ENCODE measurements around the gene TRIO.

Gene TRIO

GRCh38 chr5:14148890-14149671 is 5.9 kb downstream of the TRIO start:
- DNase-seq = no peak

- no peak for DNase-seq
Measured at GRCh38 chr5:14149672-14150274, 6.6 kb downstream of the TRIO start.

DNA sequence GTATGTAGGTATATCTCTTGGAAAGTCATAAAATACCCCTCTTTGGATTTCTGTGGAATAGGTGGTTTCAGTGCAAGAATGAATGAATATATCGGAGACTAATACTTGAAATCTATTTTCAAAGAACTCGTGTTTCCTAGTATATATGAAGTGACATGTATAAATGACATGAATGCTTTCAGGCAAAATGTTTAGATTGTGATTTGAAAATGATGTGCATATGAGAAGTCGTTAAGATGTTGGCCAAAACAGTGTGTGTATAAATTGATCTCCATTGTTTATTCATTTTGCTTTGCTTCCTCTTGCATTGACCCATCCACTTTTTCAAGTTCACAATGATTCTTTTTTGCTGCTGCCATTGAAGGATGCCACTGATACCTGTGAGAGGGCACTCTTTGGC is 8.3 kb downstream of the TRIO start:
- DNase-seq = no peak

DNA sequence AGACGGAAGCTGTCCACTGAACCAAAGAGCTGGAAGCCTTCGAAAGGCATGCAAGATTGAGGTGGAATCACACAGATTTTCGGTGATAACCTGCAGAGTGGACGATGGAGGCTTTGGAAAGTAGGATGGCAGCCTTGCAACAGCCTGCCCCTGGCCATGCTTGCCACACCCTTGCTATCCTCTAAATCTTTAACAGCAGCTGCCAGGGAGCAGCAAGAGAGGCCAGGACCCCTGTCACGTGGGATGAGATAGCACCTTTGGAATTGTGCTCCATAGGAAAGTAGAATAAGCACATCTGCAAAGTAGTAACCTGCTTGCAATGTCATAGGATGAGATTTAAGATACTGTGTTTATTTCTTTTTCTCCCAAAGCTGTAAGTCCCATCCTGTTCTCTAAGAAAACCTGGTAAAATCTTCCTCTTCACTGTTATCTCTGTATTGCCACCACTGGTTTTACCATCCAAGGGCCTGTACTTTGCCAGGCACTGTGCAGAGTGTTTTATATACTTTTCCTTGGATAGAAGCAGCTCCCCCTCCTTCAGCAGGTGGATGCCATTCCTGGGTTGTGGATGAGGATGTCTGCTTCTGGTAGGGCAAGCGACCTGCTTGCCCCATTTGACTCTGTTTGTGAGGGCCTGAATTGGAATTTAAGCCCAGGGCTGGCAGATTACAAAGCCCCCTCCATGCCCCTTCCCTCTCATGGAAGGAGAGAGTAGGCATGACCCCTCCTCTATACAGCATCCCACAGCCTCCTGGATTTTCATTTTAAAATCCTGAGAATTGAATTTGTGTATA is 10.1 kb downstream of the TRIO start:
- no peak for DNase-seq

GRCh38 chr5:14153932-14154731 is 11.0 kb downstream of the TRIO start:
- DNase-seq = no peak

GRCh38 chr5:14155075-14155474 is 11.9 kb downstream of the TRIO start:
- DNase-seq = no peak

DNA sequence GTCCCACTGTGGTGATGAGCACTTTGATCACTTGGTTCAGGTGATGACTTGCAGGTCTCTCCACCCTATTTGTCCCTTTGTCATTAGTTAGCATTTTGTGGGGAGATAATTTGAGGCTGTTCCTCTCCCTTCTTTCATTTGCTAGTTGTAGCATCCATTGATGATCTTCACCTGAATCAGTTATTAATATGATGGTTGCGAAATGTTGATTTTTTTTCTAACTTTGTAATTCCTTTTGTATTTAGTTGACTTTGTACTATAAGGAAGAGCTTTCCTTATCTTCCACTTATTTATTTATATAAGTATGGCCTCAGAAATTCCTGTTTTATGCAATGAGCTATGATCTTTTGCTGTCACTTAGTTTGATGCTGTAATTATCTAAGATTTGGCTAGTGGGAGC is 12.6 kb downstream of the TRIO start:
- DNase-seq = no peak

- DNase-seq = no peak
Measured at GRCh38 chr5:14156290-14156649, 13.1 kb downstream of the TRIO start.

DNA sequence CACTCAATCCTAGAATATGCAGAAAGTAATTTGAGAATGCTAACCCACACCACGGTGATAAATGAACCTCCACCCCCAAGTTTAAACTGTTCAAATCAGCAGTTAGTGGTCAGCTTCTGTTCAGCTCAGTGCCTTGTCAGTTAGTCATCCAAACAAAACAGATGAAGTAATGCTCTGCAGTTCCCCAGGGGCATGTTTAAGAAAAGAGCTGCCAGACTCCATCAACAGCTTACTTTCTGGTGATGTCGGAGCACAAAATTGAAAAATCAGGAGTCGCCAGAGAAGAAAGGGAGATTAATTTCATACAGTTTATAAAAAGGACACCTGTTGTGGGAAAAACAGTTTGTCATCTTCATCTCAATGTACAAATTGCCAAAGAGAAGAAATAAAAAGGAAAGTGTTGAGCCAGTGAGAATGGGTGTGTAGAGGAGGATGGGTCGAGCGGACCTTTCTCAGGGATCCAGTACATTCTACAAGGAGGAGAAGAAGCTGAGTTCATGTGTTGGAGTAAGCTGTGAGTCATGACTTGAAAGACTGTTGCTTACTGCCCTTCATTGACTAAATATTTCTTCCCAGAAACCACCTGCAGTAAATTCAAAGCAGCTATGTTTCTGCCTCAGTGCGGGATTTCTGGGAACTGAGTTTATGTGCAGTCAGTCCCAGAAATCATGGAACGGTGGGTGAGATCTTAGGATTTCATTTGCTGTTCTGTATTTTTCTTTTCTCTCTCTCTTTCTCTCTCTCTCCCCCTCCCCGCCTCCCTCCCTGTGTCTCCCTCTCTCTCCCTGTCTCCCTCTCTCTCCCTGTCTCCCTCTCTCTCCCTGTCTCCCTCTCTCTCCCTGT is 13.7 kb downstream of the TRIO start:
- DNase-seq = no peak

GRCh38 chr5:14157493-14157782 is 14.3 kb downstream of the TRIO start:
- no peak for DNase-seq

DNA sequence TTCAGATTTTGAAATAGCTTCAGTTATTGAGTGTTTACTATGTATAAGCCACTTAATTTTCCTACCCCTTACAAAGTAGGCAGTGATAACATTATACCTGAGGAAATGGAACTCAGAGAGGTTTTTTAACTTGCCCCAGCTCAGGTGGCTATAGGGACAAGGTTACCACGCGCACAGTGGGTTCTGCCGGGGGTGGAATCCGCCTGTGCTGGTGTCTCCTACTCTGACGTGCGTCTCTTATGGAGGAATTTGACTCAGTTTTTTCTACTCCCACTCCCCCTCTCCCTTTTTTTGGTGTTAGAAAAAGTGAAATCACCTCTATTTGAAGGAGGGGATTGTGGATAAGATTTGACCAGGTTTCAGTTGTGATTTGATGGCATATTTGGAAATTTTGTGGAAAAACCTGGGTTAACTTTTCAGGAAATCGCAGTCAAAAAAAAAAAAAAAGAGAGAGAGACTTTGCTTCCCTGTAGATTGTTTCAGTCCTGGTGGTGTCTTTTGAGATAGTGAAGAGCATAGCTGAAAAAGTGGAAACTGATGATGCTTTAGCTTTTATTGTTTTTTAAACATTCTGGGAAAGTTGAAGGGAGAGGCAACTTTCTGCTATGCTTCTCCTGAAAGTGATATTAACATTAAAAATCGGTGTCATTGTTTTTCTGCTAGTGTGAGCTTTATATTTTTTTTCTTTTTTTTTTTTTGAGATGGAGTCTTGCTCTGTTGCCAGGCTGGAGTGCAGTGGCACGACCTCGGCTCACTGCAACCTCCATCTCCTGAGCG is 15.9 kb downstream of the TRIO start:
- DNase-seq = no peak

DNA sequence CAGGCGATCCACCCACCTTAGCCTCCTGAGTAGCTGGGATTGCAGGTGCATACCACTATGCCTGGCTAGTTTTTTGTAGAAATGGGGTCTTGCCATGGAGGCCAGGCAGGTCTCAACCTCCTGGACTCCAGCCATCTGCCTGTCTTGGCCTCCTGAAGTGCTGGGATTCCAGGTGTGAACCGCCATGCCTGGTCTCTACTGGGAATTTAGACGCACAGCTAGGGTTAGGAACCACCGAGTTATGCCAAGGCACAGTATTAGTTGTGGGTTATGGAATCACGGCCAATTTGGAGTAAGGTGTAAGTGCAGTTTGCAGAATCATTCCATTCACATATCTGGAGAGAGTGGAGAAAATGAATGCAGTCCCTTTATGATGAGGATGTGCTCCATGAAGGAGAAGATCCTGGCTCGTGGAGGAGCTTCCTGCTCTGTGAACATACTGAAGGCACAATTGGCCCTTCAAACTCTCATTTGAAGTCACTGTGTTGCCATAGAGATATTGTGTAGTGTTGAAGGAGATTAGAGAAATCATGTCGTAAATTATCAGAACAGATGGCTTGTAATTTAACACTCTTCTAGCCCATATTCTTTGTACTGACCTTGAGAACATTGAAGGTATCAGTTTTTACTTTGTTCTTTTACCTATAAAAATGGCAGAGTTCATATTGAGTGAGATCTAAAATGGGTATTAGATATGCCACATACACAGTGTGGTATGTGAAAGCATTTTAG is 18.8 kb downstream of the TRIO start:
- DNase-seq = no peak

DNA sequence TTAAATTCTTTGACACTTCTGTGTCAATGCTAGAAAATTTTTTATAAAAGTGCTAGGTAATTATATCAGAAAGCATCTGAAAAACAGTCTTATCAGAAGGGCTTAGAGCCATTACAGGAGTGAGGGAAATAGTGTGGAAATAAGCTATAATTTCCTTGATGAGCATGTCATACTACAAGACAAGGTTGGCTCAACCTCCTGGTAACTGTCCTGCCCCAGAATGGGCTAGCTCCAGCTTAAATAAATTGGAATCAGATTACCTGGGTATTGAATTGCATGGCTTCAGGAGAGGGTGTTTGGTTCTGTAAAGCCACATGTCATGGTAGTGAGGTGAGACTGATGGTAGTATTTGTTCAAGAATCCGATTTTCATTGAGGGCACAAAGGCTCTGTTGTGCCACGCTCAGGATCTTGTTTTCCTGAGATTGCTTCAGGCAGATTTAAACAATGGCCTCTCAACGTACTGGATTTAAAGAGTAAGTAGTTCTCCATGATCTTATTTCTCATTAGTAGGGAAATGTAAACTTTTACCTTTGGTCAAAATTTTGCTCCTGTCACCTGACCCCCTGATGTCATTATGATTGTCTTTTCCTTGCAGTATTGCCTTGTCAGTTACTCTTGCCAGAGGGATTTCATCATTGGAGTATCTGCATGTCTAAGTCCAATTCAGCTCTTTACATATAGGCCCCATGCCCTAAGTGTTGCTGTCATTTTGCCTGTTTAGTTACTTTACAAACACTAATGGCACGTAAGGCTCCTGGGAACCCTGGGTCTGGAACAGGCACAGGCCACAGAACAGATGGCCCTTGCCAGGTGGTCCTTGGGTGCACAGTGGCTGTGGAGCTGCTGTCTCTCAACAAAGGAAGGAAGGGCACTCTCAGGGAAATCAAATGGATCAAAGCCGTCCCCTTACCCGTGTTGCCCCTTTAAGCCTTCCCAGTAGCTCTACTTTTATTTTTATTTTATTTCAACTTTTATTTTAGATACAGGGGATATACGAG is 21.3 kb downstream of the TRIO start:
- DNase-seq = no peak

DNA sequence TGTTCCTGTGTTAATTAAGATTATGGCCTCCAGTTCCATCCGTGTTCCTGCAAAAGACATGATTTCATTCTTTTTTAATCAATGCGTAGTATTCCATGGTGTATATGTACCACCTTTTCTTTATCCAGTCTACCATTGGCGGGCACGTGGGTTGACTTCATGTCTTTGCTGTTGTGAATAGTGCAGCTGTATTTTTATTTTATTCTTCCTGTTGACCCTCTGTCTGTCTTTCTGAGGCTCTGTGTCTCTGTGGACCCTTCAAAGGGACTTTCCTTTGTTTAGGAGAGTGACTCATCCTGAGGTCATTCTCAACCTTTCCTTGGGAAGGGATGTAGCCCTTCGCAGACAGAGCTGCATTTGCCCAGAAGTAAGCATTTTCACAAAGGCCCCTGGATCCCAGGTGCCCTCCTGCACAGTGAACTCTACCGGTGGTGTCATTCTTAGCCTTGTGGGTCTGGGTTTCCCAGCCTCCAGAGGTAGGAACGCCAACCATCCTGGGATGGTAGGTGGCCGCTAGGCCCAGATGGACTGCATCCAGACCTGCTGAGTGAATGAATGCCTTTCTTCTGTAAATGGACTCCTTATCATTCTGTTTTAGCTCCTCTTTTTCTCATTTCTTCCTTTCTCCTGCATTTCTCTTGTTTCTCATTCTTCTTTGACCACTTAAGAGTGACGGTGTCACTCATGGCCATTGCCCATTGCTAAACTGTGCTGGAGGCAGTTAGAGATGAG is 22.4 kb downstream of the TRIO start:
- no peak for DNase-seq

DNA sequence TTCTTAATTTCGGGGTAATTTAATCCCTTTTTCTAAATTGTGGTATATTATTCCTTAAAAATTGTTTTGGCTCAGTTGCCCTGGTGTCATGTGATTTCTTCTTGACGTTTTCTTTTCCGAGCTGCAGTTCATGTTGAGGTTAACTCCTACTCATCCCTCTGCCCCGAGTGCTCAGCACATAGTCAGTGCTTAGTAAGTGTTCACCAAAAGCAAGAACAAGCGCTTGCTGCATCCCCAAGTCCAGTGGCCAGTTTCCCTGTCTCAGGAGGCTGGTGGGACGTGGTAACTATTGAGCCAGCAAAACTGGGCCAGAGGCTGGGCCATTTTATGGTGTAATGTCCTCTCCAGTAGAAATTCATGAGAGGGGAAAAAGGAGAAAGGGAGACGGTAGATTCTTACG is 23.3 kb downstream of the TRIO start:
- no peak for DNase-seq

GRCh38 chr5:14167211-14167845 is 24.2 kb downstream of the TRIO start:
- DNase-seq = no peak

GRCh38 chr5:14168144-14168792 is 25.1 kb downstream of the TRIO start:
- DNase-seq = no peak

DNA sequence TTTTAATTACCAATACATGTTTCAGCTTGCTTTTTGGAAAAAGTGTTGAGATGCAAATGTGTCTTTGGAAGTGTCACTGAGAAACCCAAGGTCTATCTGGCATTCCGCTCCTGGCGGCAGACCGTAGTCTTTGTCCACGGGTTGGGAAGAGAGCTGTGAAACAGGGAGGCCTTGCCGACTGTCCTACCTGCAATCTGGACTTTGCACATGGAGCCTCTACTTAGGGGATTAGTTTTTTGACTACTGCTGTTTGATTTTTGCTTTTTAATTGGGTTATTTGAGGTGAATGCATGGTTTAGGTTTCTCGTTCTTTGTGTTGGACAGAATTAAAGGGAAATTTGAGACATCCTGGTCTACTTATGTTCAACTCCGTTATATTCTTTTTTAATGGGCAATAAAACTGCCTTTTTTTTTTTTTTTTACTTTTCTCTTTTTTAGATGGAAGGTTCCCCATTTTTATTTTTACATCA is 25.7 kb downstream of the TRIO start:
- no peak for DNase-seq
